Measurements from ENCODE around the gene PRKCE.
A peak's percentile ranks its signal among the peaks of the same experiment; 100 is the strongest.

The PRKCE gene

DNA sequence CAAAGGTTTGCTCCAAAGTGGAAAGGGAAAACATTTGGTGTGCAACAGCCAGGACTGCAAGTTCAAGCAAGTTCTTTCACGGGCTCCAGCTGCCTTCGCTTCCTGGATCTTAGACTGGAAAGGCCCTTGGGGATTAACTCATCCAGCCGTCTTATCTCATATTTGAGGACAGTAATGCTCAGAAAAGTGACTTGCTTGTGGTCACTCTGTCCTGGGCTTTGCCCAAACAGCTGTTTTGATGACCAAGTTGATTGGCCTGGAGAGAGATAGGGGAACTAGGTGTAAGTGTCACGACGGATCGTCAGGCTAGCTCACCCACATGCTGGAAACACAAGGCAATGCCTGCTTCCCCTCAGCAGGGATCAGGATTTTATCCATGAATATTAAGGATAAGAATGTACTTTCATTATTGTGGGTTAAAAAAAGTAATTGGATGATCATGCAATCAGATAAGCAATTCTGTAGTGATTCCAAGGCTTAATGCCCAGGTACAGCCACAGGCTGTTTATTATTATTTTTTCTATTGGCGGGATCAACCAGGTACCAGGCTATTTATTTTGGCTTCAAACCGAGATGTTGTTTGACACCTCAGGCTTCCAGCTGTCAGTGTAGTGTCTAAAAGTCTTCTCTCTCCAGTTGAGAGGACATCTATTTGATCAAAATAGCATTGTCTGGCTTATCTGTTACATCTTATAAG is 483.2 kb downstream of the PRKCE start:
- DNase-seq, result no peak

GRCh38 chr2:46135228-46135855 is 483.9 kb downstream of the PRKCE start:
- DNase-seq, result no peak

DNA sequence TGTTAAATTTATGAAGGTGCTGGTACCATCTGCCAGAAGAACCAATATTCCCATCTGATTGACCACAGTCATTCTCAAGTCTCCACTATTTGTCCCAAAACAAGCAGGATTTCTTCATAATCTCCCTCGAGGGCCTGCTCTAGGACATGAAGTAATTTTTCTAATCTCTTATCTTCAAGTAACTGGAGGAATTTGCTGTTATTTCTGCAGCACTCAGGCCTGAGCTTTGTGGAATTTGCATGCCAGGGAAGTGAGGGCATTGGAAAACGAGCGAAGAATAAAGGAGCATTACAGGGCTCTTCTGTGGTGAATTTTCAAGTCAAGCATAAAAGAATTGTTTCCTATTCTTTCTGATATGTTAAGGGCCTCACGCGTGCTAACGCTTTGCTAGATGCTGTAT is 484.5 kb downstream of the PRKCE start:
- DNase-seq, result no peak

- no peak for DNase-seq
Measured at GRCh38 chr2:46136481-46136880, 485.0 kb downstream of the PRKCE start.

DNA sequence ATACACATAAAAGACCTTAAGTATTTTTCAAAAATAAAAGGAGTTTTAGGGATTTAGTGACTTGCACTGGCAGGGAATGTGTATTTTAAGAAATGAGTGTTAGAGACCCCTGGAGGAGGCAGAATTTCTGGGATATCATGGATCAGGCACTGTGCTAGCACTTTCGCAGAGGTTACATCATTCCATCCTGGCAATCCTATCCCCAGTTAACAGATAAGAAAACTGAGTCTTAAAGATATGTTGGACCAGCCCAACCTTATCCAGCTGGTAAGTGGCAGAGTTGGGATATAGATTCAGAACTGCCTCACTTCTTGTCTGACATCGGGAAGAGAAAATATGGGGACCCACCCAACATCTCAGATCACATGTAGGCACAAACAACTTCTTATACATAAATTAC is 485.5 kb downstream of the PRKCE start:
- DNase-seq, result no peak

DNA sequence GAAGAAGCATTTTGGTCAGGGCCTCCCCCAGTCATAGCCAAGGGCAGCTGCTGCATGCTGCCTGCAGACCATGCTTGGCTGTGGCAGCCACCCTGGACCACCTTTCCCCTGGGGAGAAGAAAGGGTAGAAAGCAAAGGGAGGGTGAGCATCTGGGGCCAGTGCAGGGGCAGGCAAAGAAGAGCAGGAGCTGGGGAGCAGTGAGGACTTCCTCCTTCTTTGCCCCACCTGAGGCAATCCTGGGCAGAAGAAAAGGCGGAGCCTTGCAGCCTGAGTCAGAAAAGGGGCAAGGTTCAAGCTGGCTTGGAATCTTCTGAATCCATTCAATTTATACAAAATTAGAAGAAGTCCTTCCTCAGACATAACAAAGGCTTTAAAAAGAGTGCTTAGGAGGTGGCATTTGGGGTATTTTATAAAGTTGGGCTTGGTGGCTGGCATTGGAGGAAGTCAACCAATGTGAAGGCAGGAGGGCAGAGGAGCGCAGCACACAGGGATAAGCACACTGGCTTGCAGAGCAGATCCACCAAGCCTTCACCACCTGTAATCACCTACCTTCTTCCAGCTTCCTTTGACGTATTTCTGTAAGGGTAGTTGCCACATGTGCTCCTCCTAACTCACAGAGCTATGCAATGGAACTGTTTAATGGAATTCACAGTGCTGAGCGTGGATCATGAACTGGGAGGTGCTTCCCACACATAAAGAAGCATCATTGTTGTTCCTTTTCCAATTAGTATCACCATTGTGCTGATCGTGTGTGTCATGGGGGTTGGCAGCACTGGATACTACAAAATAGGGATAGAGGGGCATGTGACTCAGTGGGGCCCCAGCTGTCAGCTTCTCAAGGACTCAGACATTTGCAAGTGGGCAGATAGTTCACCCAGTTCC is 491.3 kb downstream of the PRKCE start:
- peak in 3 of 51 donors; percentile 2 to 26 (median 5) for DNase-seq

DNA sequence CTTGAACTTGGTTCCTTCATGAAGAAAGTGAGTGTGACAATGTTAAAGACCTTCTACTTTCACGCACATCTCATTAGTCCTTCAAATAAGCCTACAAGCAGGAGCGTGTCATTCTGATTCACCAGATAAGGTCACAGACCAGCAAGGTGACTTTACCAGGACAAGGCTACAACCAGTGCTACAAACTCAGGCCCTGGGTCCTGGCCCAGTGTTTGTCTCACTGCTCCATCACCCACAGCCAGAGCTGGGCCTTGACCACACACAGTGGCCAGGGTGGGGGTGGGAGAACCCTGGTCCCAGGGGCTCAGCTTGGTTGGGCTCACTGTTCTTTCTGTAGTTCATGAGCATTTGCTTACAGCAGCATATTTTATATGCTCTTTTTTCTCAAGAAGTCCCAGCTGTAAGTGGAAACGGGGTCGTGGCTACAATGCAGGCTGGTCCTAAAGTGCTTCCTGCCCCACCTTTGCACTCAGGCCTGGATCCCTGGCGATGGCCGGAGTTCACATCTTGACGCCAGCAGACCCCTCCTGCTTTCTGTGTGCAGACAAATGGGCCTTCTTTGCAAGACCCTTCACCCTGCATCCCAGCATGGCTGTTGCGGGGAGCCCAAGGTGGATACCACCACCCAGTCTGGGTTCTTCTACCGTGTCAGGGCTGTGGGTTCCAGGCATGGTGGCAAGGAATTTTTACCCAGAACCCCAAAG is 492.1 kb downstream of the PRKCE start:
- DNase-seq, result no peak

- DNase-seq, result no peak
Measured at GRCh38 chr2:46144133-46144800, 492.8 kb downstream of the PRKCE start.

- no peak for DNase-seq
Measured at GRCh38 chr2:46145017-46145416, 493.5 kb downstream of the PRKCE start.

DNA sequence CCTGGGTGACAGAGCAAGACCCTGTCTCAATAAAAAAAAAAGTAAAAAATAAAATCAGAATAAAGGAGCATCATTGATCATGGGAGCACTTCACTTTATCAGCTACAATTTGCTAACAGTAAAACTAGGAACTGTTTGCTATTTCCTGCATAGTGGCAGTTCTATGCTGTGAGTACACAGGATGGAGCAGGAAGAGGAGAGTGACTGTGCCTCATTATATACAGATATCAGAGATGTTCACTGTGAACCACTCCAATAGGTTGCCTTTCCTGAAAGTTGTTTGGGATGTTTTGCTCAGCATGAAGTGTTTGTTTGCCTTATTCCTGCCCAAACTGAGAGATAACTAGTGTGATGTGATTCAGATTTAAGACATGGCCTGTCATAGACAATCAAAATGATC is 494.4 kb downstream of the PRKCE start:
- no peak for DNase-seq

DNA sequence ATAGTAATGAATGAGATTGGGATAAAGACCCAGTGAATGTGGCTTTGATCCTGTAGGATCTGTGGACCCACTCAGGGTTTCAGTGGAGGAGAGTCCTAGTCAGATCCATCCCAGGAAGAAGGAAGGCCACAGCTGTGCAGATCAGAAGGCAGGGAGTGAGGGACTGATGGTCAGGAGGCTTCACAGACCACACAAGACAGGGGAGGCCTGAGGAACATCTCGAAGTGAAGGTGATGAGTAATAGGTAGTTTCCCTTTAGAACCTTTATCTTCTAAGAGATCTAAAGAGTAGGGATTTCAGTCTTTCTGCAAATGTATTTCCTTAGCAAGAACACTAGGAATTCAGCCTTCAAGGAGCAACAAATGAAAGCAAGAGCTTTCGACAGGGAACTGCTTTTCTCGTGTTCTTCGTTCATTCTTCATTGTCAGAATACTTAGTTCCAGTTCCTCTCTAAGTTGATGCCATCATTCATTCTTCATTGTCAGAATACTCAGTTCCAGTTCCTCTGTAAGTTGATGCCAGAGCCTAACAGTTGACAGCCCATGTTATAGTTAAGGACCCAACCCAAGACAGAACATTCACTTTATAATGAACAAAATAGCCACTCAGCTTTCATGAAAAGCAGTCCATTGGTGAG is 495.5 kb downstream of the PRKCE start:
- no peak for DNase-seq

DNA sequence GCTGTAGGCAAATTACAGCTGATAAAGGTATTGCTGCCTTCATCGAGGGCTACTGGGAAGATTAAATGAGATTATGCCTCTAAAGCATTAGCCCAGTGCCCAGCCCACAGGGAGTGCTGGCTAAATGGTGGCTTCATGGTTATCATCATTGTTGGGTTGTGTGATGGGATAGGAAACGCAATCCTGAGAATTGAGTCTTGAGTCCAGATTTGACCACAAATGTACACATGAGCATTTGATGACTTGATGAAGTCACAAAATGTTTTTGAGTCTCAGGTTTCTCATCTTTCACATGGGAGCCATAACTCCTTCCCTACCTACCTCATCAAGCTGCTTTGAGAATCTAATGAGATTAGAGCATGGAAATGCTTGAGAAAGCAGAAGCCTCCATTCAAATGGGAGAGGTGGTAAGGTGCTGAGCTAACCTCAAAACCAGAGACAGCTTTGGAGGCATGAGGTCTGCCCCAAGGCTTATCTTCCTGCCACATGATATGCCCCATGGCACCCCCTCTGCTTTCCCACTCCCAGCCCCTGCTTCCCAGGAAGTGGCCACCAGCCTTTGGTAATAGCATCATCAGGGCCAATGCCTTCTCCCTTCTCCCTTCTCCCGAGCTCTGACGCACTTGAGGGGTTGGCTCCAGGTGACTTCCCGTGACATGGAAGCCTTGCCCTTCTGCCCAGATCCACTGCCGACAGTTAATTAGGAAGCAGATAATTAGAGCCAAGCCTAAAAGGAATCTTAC is 496.3 kb downstream of the PRKCE start:
- DNase-seq, result no peak

DNA sequence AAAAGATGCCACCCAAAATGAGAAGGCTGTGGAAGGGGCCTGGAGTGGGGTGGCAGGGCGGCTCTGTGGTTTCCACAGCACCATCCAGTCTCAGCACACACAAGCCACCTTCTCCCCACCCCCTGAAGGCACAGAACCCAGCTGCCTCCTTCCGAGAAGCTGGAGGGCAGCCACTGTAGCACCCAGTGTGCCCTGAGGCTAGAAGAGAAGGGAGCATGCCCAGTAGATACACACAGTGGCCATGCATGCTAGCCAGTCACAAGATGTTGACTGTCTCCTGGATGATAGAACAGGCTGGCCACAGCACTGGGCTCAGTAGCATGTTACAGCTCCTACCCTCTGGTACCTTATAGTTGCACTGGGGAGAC is 496.9 kb downstream of the PRKCE start:
- no peak for DNase-seq

- no peak for DNase-seq
Measured at GRCh38 chr2:46150445-46150955, 499.0 kb downstream of the PRKCE start.

GRCh38 chr2:46151577-46151976 is 500.1 kb downstream of the PRKCE start:
- no peak for DNase-seq

GRCh38 chr2:46153996-46154753 is 502.7 kb downstream of the PRKCE start:
- no peak for DNase-seq

- DNase-seq, result peak in 15 of 51 donors; percentile 4 to 35 (median 11)
Measured at GRCh38 chr2:46157072-46157965, 505.8 kb downstream of the PRKCE start.

DNA sequence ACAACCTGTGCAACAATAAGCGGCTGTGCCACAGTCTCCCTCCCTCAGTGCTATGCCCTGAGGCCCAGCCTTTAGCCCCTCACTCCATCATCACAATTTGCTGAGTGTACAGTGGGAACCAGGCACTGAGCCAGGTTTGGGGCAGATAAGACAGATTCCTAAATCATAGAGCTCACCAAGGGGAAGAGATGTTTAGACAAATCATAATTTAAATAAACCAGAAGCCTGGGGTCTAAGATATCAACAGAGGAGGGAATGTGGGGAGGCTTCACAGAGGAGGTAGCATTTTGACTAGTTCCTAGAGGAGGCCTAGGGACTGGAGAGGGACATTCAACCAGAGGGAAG is 506.5 kb downstream of the PRKCE start:
- no peak for DNase-seq
